Fibroblast of skin of right biceps (primary cell): ENCODE measurements around the gene TLR6.
A peak's percentile ranks its signal among the peaks of the same experiment; 100 is the strongest.

ENCODE experiments used
- DNase-seq: peaks from one replicate; pipeline ENCODE4 v3.0.0-alpha.2; 2013

The TLR6 gene, protein sequence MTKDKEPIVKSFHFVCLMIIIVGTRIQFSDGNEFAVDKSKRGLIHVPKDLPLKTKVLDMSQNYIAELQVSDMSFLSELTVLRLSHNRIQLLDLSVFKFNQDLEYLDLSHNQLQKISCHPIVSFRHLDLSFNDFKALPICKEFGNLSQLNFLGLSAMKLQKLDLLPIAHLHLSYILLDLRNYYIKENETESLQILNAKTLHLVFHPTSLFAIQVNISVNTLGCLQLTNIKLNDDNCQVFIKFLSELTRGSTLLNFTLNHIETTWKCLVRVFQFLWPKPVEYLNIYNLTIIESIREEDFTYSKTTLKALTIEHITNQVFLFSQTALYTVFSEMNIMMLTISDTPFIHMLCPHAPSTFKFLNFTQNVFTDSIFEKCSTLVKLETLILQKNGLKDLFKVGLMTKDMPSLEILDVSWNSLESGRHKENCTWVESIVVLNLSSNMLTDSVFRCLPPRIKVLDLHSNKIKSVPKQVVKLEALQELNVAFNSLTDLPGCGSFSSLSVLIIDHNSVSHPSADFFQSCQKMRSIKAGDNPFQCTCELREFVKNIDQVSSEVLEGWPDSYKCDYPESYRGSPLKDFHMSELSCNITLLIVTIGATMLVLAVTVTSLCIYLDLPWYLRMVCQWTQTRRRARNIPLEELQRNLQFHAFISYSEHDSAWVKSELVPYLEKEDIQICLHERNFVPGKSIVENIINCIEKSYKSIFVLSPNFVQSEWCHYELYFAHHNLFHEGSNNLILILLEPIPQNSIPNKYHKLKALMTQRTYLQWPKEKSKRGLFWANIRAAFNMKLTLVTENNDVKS

DNA sequence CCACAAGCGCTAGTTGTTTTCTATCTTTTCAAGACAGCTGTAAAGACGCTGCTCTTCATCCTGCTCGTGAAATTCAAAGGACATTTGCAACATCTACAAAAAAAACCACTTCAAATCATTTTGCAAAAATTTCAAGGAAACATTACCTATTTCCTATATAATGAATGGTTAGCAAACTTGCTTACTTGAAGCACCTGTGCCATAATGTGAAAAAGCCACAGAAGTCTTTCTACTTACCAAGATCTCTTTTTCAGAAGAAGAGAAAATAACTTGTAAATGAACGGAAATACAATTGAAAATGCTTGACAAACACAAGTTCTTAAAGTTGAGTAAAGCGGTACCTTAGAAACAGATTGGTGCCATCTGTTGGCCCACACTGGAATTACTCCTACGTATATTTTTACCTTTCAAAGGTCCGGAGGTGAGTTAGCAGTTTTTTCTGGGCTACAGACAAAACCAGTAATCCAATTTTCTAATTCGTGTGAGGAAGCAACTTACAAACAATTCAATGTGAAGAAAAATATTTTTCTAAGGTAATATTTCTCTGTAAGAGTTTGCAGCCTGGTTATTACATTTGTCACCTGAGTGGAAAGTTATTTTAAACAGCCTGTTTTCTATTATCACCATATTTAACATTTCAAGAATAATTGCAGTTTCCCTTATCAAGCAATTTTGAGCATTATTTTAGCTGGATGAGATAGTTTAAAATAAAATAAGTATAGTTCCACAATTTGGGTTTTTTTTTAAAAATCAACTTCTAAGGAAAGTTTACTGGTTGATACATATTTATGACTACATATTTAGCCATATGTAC is at the start of gene TLR6:
Gene TLR6 (minus strand): TSS at position 294 of the 814 bp plus-strand sequence. CDS start 27,344 bp downstream, outside the sequence.
- DNase-seq = peak; percentile 47

DNA sequence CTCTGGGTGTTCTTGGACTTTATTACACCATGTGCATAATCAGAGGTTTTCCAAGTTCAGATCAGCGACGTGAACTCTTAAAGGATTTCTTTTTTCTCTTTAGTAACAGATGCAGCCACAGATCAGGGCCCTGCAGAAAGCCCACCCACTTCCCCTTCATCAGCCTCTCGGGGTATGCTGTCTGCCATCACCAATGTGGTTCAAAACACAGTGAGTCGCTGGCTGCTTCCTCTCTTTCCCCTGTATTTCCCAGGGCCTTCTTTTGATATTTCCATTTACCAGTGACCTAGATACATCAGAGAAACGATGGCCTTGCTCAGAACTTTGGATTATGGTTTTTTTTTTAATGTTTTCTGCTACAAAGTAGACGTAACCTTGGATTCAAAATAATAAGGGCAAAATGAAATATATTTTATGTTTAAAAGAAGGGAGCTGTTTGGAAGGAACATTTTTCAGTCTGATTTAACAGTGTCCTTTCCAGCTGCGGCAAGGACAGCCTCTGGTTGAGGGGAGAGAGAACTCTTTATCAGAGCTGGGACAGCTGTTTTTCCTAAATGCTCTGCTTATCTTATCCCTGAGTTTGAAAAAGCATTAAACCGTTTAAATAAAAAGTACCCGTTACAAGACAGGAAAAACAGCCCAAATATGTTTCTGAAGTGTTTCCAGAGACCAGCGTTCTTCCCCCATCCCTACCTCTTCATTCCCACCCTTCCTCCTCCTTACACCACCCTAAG is 49.2 kb upstream of the TLR6 start:
- no peak for DNase-seq

DNA sequence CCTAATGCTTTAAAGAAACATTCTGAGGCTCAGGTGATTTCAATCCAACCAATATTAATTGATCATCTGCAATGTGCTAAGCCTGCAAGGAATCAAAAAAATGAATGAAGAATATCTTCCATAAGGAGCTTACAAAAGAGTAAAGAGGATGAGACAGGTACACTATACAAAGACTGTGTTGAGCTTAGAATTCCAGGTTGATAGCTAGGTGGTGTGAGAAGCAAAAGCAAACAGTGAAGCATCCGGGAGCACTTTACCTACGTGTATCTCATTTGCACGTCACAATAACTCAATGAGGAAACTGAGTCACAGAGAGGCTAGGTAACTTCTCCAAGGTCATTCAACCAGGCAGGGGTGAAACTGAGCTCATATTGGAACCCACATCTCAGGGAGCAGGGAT is 48.1 kb upstream of the TLR6 start:
- DNase-seq = no peak

DNA sequence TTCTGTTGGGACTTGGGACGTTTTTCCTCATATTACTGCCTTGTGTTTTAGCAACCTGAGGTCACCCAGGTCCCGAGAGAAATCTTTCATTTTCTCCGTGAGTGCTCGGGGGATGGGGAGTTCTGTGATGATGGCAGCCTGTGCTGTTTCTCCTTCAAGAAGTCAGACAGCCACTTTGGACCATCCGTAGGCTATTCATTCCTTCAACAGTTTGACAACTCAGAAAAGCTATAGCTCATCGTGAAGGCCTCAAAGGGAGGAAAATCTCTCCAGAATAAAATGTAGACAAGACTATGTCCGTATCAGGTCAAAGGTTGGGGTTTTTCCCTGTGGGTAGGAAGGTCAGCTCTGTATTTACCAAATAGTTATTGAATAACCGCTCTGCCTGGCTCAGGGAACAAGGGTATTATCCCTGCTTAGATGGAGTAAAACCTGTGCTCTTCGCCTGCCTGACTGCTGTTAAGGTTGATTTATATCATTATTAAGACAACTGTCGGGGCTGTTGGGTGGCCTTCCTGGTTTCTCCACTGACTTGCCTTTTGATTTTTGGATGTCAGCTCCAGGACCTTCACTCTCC is 47.6 kb upstream of the TLR6 start:
- DNase-seq = no peak

DNA sequence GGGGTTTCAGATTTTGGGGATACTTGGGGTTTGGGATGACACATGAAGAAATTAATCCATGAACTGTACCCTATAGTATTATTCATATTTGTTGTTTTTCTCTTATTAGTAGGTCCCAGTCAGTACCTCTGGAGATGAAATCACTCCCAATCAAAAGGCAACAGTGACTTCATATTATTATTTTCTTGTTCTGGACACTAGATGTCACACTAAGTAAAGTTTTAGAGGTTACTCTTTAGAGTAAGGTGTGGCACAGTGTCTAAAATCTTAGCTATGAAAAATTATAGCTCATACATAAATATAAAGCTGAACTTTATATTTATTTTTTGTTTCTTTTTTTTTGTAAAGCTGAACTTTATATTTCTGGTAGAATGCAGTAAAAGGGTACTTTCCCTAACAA is 46.1 kb upstream of the TLR6 start:
- DNase-seq = peak; percentile 21

DNA sequence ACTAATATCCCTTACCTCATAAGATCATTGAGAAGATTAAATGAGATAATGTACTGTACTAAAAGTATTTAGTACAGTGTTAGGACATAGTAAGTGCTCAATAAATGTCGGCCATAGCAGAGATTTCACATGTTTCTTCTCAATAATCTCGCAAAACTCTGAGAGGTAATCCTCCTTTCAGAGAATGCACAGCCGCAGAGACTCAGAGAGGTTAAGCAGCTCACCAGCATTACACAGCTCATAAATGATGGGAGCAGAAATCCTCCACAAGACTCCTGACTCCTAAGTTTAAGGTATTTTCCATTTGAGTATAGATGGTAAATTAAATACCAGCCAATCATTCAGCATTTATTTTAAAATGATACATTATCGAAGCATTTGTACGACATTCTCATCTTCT is 45.6 kb upstream of the TLR6 start:
- DNase-seq = no peak

DNA sequence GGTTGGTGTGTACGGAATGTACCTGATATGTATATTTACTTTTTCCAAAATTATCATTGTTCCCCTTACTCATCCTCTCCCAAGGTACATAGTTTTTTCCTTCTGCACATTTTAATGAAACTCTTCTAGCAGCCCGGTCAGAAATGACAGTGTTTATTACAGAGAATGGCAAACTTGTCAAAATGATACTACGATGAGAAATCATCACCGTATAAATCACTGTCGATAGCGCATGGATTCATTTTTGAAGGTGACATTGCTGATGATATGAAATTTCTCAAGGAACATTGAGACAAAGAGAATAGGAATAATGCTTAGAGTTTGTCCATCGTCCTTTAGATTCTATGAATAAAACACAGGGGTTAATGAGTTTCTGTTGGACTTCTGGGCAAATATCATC is 41.6 kb upstream of the TLR6 start:
- DNase-seq = no peak

DNA sequence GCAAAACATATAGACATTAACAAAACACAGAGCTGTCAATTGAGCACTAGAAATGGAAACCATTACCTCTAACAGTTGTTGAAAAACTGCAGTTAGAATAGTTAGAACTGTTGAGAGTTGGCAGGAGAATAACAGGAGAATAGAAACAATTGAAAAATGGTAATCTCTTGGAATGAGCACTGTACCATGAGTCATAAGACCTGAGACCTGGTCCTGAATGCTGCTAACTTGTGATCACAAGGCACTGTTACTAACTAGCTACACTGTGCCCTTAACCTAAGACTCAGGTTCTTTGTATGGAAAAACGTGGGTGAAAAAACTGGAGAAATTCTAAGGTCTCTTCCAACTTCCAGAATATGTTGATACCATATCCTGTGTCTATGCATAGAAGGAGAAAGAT is 40.3 kb upstream of the TLR6 start:
- no peak for DNase-seq

DNA sequence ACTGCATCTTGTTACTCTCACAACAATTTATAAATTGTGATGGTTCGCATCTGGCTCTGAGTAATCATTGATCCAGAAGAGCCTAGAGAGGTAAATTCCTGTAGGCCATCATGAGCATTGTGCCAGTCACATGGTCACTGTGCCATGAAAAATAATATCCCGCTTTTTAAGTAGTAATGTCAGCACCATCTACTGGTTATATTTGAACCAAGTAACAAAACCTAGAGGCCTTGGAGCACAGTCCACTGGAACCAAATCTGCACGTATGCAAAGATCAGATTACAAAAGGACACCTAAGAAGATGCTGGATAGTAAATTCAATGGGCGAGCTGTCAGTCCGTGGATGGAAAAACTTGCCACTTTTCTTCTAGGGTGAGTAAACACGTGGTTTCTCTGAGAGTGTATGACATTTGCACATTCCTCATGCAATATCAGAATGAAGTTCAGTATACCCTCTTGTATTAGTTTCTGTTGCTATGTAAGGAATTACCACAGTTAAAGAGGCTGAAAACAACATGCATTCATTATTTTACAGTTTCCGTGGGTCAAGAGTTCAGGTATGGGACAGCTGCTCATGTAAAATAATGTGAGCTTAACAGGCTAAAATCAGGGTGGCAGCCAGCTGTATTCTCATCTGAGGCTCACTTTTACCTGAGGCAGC is 37.8 kb upstream of the TLR6 start:
- DNase-seq = peak; percentile 19

DNA sequence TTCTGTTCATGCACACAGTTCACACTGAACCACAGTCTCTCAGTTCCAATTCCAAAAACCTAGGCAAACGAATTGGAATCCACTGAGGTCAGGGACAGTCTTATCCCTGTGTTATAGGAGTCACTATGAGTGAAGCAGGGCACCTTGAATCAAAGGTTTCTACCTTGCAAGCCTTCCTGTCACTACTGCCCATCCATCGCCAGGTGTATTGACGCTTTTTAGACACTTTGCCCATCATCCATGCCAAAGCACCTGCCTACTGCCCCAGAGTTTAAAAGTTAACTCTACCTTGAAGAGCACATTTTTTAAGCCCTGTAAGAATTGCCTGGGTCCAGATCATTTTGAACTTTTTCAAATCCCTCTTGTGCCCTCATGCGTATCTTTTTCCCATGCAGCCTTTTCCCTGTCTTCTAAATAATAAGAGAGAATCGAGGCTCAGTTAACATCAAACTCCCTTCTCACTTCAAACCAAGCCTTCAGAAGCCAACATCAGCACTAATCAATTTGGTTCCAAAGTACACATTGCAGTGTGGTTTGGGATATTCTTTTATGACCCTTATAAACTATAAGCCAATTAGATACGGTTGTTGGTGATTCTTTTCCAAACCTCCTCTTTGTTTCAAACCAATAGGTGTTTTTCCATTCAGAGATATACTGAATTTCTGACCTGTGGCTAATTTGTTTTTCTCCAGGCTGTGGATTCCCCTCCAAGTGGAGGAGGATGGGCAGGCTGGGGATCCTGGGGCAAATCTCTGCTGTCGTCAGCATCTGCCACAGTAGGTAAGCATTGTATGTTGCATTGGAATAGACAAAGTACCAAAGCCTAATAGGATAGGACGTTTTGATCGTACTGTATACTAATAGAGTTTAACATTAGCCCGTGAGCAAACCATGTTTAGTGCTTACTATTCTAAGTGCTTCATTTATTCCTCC is 34.7 kb upstream of the TLR6 start:
- DNase-seq = no peak

DNA sequence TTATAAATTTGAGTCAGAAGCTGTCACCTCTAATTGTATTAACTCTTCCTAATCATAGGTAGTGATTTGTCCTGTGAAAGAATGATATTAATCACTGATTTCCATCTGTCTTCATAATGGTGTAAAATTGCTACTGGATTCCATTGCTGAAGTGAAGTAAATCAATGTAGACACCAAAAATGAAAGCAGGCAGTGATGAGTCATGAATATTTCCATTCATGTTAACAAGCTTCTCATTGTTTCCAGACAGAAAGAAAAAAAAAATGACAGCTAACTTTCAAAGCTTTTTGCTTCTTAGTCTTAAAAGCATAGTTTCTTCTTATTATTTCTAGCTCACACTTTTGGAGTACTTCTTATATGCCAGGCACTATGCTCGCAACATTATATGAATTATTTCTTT is 32.5 kb upstream of the TLR6 start:
- DNase-seq = peak; percentile 91

DNA sequence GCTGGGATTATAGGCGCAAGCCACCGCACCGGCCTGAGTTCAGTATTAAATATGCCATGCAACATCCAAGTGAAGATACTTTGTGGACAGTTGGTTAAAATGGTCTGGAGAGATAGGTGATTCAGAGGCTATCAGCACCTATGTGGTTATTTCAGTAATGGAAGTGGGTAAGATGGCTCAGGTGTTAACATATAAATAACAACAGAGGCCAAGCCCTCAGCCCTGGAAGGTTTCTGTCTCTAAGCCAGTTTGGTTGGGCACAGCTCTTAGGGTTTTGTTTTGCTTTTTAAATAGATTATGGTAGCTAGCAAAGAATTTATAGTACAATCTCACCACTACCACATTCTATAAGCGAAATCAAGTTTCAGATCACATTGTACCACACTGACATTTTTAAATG is 27.6 kb upstream of the TLR6 start:
- no peak for DNase-seq

DNA sequence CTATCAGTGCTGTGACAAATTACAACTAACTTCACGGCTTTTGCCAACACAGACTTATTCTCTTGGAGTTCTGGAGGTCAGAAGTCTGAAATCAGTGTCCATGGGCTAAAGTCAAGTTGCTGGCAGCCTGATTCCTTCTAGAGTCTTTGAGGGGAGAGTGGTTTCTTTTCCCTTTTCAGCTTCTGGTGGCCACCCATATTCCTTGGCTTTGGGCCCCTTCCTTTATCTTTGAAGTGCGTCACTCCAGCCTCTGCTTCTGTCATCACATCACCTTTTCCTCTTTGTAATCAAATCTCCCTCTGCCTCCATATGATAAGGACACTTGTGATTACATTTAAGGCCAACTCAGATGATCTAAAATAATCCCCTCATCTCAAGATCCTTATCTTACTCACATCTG is 20.0 kb upstream of the TLR6 start:
- no peak for DNase-seq

DNA sequence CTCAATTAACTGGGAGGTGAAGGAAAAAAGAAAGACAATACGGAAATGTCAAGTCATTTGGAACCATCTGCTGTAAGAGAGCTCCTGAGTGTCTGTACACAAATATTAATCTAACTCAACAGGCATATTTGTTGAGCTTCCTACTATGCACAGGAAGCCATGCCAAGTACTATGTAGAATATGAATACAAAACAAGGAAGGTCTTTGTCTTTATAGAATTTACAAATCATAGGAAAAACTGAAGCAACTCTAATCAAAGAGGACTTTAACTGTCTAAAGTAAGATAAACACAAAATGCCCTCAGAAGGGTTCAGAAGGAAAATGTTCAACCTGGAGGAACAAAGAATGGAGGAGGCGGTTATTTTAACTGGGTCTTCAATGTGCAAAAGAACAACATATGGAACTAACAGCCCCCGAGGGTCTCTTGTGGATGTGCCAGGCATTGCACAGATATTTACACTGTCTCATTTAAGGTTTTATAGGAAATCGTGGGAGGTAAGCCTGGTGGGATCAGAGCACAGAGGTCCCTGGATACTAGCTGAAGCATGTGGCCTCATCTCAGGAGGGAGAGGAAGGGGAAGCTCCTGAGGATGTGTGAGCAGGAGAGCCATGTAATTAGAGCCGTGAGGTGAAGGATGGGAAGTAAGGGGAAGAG is 16.8 kb upstream of the TLR6 start:
- DNase-seq = no peak

DNA sequence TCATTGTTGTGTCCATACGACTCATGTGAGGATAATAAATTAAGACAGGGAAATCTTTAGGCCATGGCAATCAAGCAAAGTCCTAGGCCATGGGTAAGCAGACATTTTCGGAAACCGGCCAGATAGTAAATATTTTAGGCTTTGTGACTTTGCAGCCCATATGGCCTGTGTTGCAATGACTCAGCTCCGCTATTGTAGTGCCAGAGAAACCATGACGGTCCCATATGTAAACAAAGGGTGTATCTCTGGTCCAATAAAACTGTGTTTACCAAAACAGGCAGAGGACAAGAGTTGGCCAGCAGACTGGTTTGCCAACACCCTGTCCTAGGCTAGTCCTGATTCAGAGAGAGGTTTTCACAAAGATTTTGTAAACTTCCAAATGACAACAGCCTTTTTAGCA is 16.0 kb upstream of the TLR6 start:
- peak; percentile 51 for DNase-seq

DNA sequence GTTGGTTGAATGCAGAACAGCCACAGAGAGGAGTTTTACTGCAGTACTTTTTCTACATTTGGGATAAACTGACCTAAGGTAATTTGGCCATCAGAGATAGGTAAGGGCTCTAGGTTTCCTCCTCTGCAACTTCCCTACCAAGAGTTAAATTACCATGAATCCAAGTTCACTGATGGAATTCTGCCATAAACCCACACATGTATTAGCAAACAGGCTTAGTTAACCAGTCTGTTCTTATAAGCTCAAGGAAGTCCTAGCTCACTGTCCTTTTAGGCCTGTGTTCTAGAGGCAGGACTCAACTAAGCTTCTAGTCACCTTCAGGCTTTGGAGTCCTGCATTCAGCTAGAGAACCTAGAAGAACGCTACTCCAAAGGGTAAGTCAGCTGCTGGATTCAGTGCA is 15.0 kb upstream of the TLR6 start:
- no peak for DNase-seq

DNA sequence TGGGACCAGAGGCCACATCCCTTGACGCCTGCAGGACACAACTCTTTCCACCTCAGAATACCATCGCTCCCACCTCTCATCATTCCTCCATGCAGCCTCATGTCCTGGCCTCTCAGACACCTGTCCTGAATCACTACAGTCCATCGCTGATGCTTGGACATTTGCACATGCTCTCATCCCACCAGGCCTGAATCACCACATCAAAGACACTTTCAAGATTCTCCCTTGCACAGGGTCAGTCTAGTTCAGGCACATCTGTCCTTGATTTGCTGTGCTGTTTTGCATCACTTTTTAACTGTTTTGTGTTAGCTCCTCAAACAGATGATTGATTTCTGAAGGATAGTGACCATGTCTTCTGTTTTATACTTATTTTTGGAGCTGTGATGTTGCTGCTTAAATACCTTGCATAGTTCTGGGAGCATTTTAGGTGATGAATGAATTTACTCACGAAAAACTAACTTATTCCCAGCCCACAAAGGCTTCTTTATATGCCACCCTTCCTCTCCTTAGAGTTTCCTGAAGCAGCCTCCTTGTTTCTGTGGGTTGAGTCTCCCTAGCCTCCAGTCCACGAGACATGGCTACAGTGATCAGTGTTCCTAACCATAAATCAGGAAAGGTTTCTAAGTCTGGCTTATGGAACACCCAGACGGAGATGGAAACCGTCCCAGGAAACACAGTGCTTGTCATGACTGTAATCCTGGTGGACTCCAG is 13.6 kb upstream of the TLR6 start:
- DNase-seq = no peak

DNA sequence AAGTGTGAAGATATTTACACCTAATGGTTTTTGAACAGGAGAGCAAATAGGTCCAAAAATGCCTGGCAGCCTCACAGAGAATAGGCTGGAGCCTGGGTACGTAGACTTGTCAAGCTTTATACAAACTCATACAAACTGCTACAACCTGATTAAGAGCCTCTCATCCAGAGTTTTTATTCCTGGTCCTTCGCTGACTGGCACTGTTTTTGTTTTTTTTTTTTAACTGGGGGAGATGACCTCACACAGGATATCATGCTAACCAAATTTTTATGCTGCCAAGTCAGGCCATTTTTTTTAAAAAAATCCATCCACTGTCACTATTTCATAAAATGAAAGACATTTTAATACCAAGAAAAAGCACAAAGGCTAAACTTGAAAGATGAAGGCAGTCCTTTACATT is 12.9 kb upstream of the TLR6 start:
- peak; percentile 19 for DNase-seq
